IPS-15b (cell line): ENCODE data around the gene FAHD2A.

Experiments
- H3K27me3 ChIP-seq: one replicate; pipeline ENCODE4 v1.6.1; 2013; ENCODE audit warnings: low read length; ENCODE audit not compliant: control insufficient read depth, insufficient read depth
- H3K36me3 ChIP-seq: one replicate; pipeline ENCODE4 v1.6.1; 2013; ENCODE audit warnings: low read length; ENCODE audit not compliant: control insufficient read depth, insufficient read depth
- H3K4me1 ChIP-seq: one replicate; pipeline ENCODE4 v1.6.1; 2013; ENCODE audit warnings: mild to moderate bottlenecking, low read length; ENCODE audit not compliant: control insufficient read depth, insufficient read depth
- H3K4me3 ChIP-seq: one replicate; pipeline ENCODE4 v1.5.1; 2013; ENCODE audit warnings: low read depth, low read length
- H3K9ac ChIP-seq: one replicate; pipeline ENCODE4 v1.6.1; 2013; ENCODE audit warnings: low read depth, mild to moderate bottlenecking, low read length
- H3K9me3 ChIP-seq: one replicate; pipeline ENCODE4 v1.6.1; 2013; ENCODE audit warnings: mild to moderate bottlenecking, low read length; ENCODE audit not compliant: control insufficient read depth, insufficient read depth

Gene FAHD2A

GRCh38 chr2:95361216-95361980, 41.1 kb upstream of the FAHD2A start:
- Histone ChIP-seq H3K9me3 (no peaks in the 10 kb centered on the region), H3K4me3 (no peak overlapping the region), H3K9ac (no peak overlapping the region), H3K36me3 (no peaks in the 10 kb centered on the region), H3K27me3 (no peaks in the 10 kb centered on the region), H3K4me1 (no peaks in the 10 kb centered on the region)

- no peak overlapping the region for H3K4me3 ChIP-seq
- no peaks in the 10 kb centered on the region for H3K27me3 ChIP-seq
- no peaks in the 10 kb centered on the region for H3K36me3 ChIP-seq
- no peaks in the 10 kb centered on the region for H3K4me1 ChIP-seq
- no peaks in the 10 kb centered on the region for H3K9me3 ChIP-seq
- H3K9ac ChIP-seq, result no peak overlapping the region
Observed at GRCh38 chr2:95362486-95362885, 40.0 kb upstream of the FAHD2A start.

- Histone ChIP-seq H3K4me3 (no peak overlapping the region), H3K9me3 (no peaks in the 10 kb centered on the region), H3K4me1 (no peaks in the 10 kb centered on the region), H3K36me3 (no peaks in the 10 kb centered on the region), H3K27me3 (no peaks in the 10 kb centered on the region), H3K9ac (no peak overlapping the region)
Observed at GRCh38 chr2:95366514-95366913, 36.0 kb upstream of the FAHD2A start.

GRCh38 chr2:95372216-95372829, 30.2 kb upstream of the FAHD2A start:
- Histone ChIP-seq H3K9me3 (no peaks in the 10 kb centered on the region), H3K4me3 (no peak overlapping the region), H3K9ac (no peak overlapping the region), H3K36me3 (no peaks in the 10 kb centered on the region), H3K27me3 (no peaks in the 10 kb centered on the region), H3K4me1 (no peaks in the 10 kb centered on the region)

- H3K9ac ChIP-seq, result no peak overlapping the region
- no peak overlapping the region for H3K4me3 ChIP-seq
- H3K27me3 ChIP-seq, result no peaks in the 10 kb centered on the region
- H3K36me3 ChIP-seq, result no peaks in the 10 kb centered on the region
- H3K9me3 ChIP-seq, result no peaks in the 10 kb centered on the region
- H3K4me1 ChIP-seq, result no peaks in the 10 kb centered on the region
Observed at GRCh38 chr2:95372845-95373244, 29.7 kb upstream of the FAHD2A start.

- Histone ChIP-seq H3K4me1 (no peaks in the 10 kb centered on the region), H3K9me3 (no peaks in the 10 kb centered on the region), H3K9ac (no peak overlapping the region), H3K4me3 (no peak overlapping the region), H3K36me3 (no peaks in the 10 kb centered on the region), H3K27me3 (no peaks in the 10 kb centered on the region)
Observed at GRCh38 chr2:95374029-95374428, 28.5 kb upstream of the FAHD2A start.

- H3K36me3 ChIP-seq, result no peaks in the 10 kb centered on the region
- no peaks in the 10 kb centered on the region for H3K4me1 ChIP-seq
- H3K9ac ChIP-seq, result no peak overlapping the region
- H3K4me3 ChIP-seq, result no peak overlapping the region
- no peaks in the 10 kb centered on the region for H3K9me3 ChIP-seq
- no peaks in the 10 kb centered on the region for H3K27me3 ChIP-seq
Observed at GRCh38 chr2:95374451-95374920, 28.0 kb upstream of the FAHD2A start.

- Histone ChIP-seq H3K4me1 (peaks cover 3% of the 10 kb centered on the region), H3K9me3 (no peaks in the 10 kb centered on the region), H3K36me3 (no peaks in the 10 kb centered on the region), H3K9ac (no peak overlapping the region), H3K27me3 (no peaks in the 10 kb centered on the region), H3K4me3 (no peak overlapping the region)
Observed at GRCh38 chr2:95374921-95375471, 27.5 kb upstream of the FAHD2A start.

- Histone ChIP-seq H3K4me1 (peaks cover 3% of the 10 kb centered on the region), H3K9me3 (no peaks in the 10 kb centered on the region), H3K9ac (no peak overlapping the region), H3K36me3 (no peaks in the 10 kb centered on the region), H3K4me3 (no peak overlapping the region), H3K27me3 (no peaks in the 10 kb centered on the region)
Observed at GRCh38 chr2:95375532-95376150, 26.9 kb upstream of the FAHD2A start.

- Histone ChIP-seq H3K9me3 (no peaks in the 10 kb centered on the region), H3K4me1 (peaks cover 3% of the 10 kb centered on the region)
Observed at GRCh38 chr2:95376311-95377215, 25.9 kb upstream of the FAHD2A start.

More at GRCh38 chr2:95376311-95377215, 25.9 kb upstream of the FAHD2A start:
- no peaks in the 10 kb centered on the region for H3K27me3 ChIP-seq
- no peak overlapping the region for H3K4me3 ChIP-seq
- no peaks in the 10 kb centered on the region for H3K36me3 ChIP-seq
- no peak overlapping the region for H3K9ac ChIP-seq
